Mesothelial cell of epicardium (in vitro differentiated cells): Measurements from ENCODE around the gene BRWD1. TPM values are rescaled to one million over a fixed set of nuclear protein-coding genes. Genes with fewer than 3 reads are reported as not detected.

Experiments
- DNase-seq, 2 experiments: peaks; one replicate each; pipeline ENCODE4 v3.0.0; 2021; ENCODE audit warnings: low spot score in 2 of 2; ENCODE audit not compliant: unreplicated experiment in 2 of 2
- H3K27ac Mint-ChIP-seq: 2 replicates; pipeline ENCODE4 v1.8.0; 2021; ENCODE audit warnings: mixed read lengths
- H3K27me3 Mint-ChIP-seq: 2 replicates; pipeline ENCODE4 v1.8.0; 2021; ENCODE audit warnings: low read depth, mixed read lengths
- H3K36me3 Mint-ChIP-seq: 2 replicates; pipeline ENCODE4 v1.8.0; 2021; ENCODE audit warnings: mixed read lengths
- H3K4me1 Mint-ChIP-seq: 2 replicates; pipeline ENCODE4 v1.8.0; 2021; ENCODE audit warnings: mixed read lengths
- H3K4me3 Mint-ChIP-seq: 2 replicates; pipeline ENCODE4 v1.8.0; 2021; ENCODE audit warnings: mild to moderate bottlenecking, moderate library complexity, mixed read lengths
- H3K9me3 Mint-ChIP-seq: 2 replicates; pipeline ENCODE4 v1.8.0; 2021; ENCODE audit warnings: mixed read lengths
- CTCF ChIP-seq: fragments of 200-600 bp; sonication (generic); IDR thresholded peaks from one replicate; pipeline ENCODE4 v1.5.0; 2021; ENCODE audit warnings: antibody characterized with exemption; ENCODE audit not compliant: unreplicated experiment
- total RNA-seq: library from RNA; stranded (reverse); gene quantifications from 3 replicates; pipeline ENCODE4 v1.2.1, GENCODE V29; 2021

Gene BRWD1
- total RNA-seq, 1 donor from 2014 or later, result 65.9 TPM

GRCh38 chr21:39175665-39176064 lies 137.8 kb downstream of the BRWD1 start:
- H3K4me1 Mint-ChIP-seq, result no peaks in the 10 kb centered on the region
- peak overlapping the region; percentile 7 for H3K27ac Mint-ChIP-seq
- peaks cover 46% of the 10 kb centered on the region for H3K36me3 Mint-ChIP-seq
- H3K27me3 Mint-ChIP-seq, result no peaks in the 10 kb centered on the region
- no peak for DNase-seq
- H3K4me3 Mint-ChIP-seq, result no peak overlapping the region
- no peaks in the 10 kb centered on the region for H3K9me3 Mint-ChIP-seq
- no peak for TF ChIP-seq CTCF

GRCh38 chr21:39175154-39175553 lies 138.3 kb downstream of the BRWD1 start:
- Mint-ChIP-seq H3K36me3 (peaks cover 45% of the 10 kb centered on the region), H3K27ac (no peak overlapping the region), H3K27me3 (no peaks in the 10 kb centered on the region), H3K9me3 (no peaks in the 10 kb centered on the region), H3K4me3 (no peak overlapping the region), H3K4me1 (no peaks in the 10 kb centered on the region)
- TF ChIP-seq CTCF, result peak; percentile 75
- no peak for DNase-seq

GRCh38 chr21:39173716-39174680 lies 139.4 kb downstream of the BRWD1 start:
- Mint-ChIP-seq H3K27me3 (no peaks in the 10 kb centered on the region), H3K36me3 (peaks cover 39% of the 10 kb centered on the region), H3K4me3 (no peak overlapping the region), H3K9me3 (no peaks in the 10 kb centered on the region), H3K27ac (no peak overlapping the region), H3K4me1 (no peaks in the 10 kb centered on the region)
- no peak for DNase-seq
- no peak for TF ChIP-seq CTCF

GRCh38 chr21:39169906-39170305 lies 143.5 kb downstream of the BRWD1 start:
- Mint-ChIP-seq H3K4me1 (no peaks in the 10 kb centered on the region), H3K27ac (no peak overlapping the region), H3K36me3 (peaks cover 36% of the 10 kb centered on the region), H3K4me3 (no peak overlapping the region), H3K9me3 (peaks cover 31% of the 10 kb centered on the region), H3K27me3 (no peaks in the 10 kb centered on the region)
- no peak for TF ChIP-seq CTCF
- no peak for DNase-seq

GRCh38 chr21:39168800-39169199 lies 144.6 kb downstream of the BRWD1 start:
- no peak overlapping the region for H3K4me3 Mint-ChIP-seq
- H3K27ac Mint-ChIP-seq, result no peak overlapping the region
- no peak for TF ChIP-seq CTCF
- H3K4me1 Mint-ChIP-seq, result no peaks in the 10 kb centered on the region
- H3K36me3 Mint-ChIP-seq, result peaks cover 30% of the 10 kb centered on the region
- no peaks in the 10 kb centered on the region for H3K27me3 Mint-ChIP-seq
- H3K9me3 Mint-ChIP-seq, result peaks cover 37% of the 10 kb centered on the region
- no peak for DNase-seq
